ENCODE measurements around the gene MFF.
A peak's percentile ranks its signal among the peaks of the same experiment; 100 is the strongest.
"Not testable (repeated sequence)": the region's sequence is repeated elsewhere in the genome, so short reads cannot be mapped to it uniquely, and the experiment has no call there.

MFF gene

GRCh38 chr2:227386630-227387029, 61.6 kb downstream of the MFF start:
- H3K4me3 ChIP-seq (ENCODE audit: low read length), result no peak overlapping the region
- TF ChIP-seq CTCF (IDR thresholded peaks at IDR 0.05; ENCODE audit: insufficient read depth, low read depth, low read length, missing control alignments), result no peak
- peak; percentile 57 for DNase-seq (ENCODE audit: low read depth)

DNA sequence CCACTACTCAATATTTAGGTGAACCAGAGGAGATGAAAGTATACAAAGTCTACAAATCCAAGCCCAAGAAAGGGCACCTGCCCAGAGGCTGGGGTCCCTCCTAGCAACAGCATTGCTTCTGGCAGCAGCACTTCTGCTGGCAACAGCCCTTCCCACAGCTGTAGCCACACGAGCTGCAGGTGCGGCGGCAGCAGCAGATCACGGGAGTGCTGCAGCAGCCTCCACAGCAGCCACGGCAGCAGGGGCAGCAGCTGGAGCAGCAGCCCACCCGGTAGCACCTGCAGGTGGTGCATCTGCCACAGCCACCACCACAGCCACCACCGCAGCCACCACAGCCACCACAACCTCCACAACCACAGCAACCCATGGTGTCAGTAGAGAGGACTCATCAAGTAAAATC, 62.5 kb downstream of the MFF start, which contains the start of gene SCYGR1:
SCYGR1 (minus strand) TSS at position 367 of the 400 bp plus-strand sequence; CDS start at position 367, 0 bp downstream.
- not testable (repeated sequence) for H3K4me3 ChIP-seq (ENCODE audit: low read length); DNase-seq (ENCODE audit: low read depth)

GRCh38 chr2:227388537-227389011, 63.5 kb downstream of the MFF start:
- no peak overlapping the region for H3K4me3 ChIP-seq (ENCODE audit: low read length)
- TF ChIP-seq CTCF (IDR thresholded peaks at IDR 0.05; ENCODE audit: insufficient read depth, low read depth, low read length, missing control alignments), result no peak
- peak; percentile 95 for DNase-seq (ENCODE audit: low read depth)

DNA sequence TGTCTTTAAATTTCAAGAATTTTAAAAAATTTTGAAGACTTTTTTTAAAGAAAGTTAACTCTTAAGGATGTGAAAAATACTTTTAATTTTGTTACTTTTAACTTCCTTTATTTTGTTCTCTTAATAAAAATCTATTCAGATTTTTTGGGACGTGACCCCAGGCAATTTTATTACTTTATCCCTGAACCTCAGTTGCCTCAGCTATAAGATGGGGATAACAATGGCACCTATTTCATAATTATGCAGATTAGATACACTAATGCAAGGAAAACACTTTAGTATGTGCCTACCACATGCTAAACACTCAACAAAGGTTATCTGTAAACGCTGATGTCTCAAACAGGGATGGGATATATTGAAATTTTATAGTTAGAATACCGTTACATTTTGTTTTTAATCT, 64.2 kb downstream of the MFF start:
- no peak for TF ChIP-seq CTCF (IDR thresholded peaks at IDR 0.05; ENCODE audit: insufficient read depth, low read depth, low read length, missing control alignments)
- no peak for DNase-seq (ENCODE audit: low read depth)
- no peak overlapping the region for H3K4me3 ChIP-seq (ENCODE audit: low read length)

- H3K4me3 ChIP-seq (ENCODE audit: low read length), result no peak overlapping the region
- no peak for TF ChIP-seq CTCF (IDR thresholded peaks at IDR 0.05; ENCODE audit: insufficient read depth, low read depth, low read length, missing control alignments)
- no peak for DNase-seq (ENCODE audit: low read depth)
These were observed 64.6 kb downstream of the MFF start for GRCh38 chr2:227389661-227390060.

DNA sequence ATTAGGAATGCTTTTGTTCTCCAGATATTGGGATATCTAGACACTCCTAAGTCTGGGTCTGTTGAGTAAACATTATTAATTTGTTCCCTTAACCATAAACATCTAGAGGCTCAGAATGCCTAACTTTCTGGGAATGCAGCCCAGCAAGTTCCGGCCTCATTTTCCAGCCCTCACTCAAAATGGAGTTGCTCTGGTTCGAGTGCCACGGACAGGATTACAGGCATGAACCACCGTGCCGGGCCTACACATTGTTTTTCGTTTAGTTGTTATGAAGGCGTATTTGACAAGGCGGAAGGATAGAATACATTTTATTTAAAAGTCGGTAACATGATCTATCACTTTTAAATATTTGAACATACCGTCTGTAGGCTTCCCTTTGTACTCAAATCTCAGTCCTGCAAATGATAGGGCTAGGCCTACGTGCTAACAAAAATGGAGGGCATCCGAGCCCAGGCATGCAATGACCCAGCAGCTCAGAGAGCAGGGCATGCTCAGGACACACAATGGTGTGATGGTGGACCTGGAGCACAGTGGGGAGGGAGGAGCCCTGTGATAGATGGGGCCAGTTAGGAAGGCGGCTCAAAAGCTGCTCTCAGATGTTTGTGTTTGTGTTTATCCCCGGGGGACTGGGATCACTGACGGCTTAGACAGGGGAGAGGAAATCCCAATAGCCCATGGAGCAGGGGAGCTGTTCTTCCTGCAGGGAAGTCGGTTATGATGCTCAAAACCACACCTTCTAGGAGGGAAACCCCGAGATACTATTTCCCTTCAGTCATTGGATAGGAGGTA, 65.6 kb downstream of the MFF start:
- no peak for TF ChIP-seq CTCF (IDR thresholded peaks at IDR 0.05; ENCODE audit: insufficient read depth, low read depth, low read length, missing control alignments)
- H3K4me3 ChIP-seq (ENCODE audit: low read length), result no peak overlapping the region
- no peak for DNase-seq (ENCODE audit: low read depth)

DNA sequence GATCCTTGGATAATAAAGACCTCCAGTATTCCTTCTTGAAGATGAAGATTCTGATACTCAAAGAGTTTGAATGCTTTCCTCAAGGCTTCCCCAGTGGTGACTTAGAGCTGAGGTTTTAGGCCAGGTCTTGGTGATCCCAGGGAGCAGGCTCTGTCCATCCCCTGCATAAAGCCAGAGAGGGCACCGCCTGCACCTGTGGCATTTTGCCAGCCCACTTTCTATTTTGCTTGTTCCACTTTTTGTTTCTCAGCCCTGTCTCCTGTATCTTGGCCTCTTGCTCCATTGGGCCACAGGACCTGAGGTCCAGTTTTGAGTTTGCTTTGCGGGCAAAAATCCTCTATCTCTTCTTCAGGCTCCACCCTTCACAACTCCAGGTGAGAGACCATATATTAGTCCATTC, 69.3 kb downstream of the MFF start:
- TF ChIP-seq CTCF (IDR thresholded peaks at IDR 0.05; ENCODE audit: insufficient read depth, low read depth, low read length, missing control alignments), result no peak
- DNase-seq (ENCODE audit: low read depth), result no peak

More for the DNA sequence above, 69.3 kb downstream of the MFF start:
- H3K4me3 ChIP-seq (ENCODE audit: low read length), result no peak overlapping the region

All from epithelial cell of esophagus (primary cell).